HG02870 (cell line): ENCODE data around the gene MAP7.
"Not testable (repeated sequence)": the region's sequence is repeated elsewhere in the genome, so short reads cannot be mapped to it uniquely, and the experiment has no call there.

Source experiments
- ATAC-seq: cut with Tn5 transposase; IDR thresholded peaks from one replicate; pipeline ENCODE4 v1.9.1; 2021; ENCODE audit warnings: mild to moderate bottlenecking, moderate library complexity; ENCODE audit not compliant: unreplicated experiment

The MAP7 gene

DNA sequence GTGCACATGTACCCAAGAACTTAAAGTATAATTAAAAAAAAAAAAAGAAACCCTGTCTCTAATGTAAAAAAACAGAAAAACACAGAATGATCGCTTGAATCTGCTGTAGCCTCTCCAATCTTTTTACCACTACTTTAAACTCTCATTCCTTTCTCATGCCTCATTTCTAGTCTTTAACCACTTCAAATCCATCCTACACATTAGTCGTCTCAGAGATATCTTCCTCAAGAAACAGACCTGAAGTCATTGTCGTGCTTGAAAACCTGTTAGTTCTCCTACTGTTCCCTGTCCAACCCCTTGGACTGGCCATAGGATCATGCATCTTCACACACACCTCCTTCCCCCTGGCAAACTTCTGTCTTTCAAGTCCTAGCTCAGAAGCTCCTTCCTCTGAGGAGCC is 148.5 kb downstream of the MAP7 start:
- ATAC-seq = no peak

DNA sequence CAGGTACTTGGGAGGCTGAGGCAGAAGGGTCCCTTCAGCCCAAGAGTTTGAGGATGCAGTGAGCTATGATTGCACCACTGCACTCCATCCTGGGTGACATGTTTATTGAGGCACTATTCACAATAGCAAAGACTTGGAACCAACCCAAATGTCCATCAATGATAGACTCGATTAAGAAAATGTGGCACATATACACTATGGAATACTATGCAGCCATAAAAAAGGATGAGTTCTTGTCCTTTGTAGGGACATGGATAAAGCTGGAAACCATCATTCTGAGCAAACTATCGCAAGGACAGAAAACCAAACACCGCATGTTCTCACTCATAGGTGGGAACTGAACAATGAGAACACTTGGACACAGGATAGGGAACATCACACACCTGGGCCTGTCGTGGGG is 149.0 kb downstream of the MAP7 start:
- ATAC-seq = not testable (repeated sequence)

- ATAC-seq = no peak
Observed at GRCh38 chr6:136398453-136398852, 151.8 kb downstream of the MAP7 start.

DNA sequence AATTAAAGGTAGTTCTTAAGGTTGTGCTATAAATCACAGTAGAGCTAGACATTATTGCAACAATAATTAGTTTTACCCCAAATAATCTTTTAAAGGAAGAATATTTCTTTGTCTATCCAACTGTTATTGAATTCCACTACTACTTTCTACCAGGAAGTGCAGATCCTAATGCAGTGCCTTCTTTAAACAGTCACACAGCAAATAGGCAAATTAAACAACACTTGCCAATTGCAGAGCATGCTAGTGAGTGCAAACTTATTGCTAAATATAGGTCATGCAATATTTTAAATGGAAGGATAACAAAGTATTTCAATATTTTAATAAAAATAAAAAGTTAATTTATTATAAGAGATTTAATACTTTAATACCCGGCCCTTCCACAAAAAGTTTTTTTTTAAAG is 153.3 kb downstream of the MAP7 start:
- ATAC-seq = no peak

GRCh38 chr6:136390959-136391358 is 159.3 kb downstream of the MAP7 start:
- ATAC-seq = not testable (repeated sequence)

GRCh38 chr6:136387316-136387715 is 162.9 kb downstream of the MAP7 start:
- no peak for ATAC-seq

DNA sequence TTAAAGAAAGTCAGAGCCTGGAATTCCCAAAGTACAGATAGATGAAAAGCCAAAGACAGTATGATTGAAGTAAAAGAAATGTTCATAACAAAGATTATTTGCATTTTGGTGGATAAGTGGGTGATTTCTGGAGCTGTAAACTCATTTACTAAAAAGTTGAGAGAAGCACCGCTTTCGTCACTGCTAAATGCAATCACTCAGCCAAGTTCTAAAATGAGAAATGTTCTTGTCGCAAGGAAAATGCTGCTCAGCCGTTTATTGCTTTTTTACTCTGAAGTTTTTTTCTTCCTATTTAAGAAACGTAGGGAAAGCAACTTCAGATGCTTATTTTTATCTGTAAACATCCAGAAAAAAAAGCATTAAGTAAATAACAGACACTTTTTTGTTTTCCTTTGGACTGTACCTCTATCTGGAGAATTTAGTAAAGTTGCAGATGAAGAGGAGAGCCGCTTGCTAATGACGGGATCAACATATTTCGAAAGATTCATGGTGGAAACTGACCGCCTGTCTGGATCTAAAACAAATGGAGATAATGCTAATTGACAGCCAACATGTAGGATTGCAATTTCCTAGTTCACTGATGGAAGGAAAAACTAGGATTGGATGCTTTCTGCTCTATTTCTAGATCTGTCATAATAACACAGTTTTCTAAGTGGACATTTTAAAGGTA is 166.8 kb downstream of the MAP7 start:
- ATAC-seq = no peak

GRCh38 chr6:136382676-136383252 is 167.5 kb downstream of the MAP7 start:
- ATAC-seq = no peak

- ATAC-seq = no peak
Observed at GRCh38 chr6:136378888-136379287, 171.3 kb downstream of the MAP7 start.

DNA sequence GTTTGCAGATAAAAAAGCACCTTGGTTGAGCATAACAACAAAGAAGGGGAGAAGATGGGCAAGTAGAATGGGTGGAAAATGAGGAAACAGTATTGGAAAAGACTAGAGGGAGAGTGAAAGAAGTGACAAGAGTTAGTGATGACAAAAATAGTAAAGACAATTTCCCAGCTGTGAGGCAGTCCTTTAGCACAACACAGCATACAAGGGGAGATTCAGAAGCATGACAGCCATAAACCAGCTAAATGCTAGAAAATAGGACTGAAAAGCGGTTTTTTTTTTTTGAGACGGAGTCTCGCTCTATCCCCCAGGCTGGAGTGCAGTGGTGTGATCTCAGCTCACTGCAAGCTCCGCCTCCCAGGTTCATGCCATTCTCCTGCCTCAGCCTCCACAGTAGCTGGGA is 174.4 kb downstream of the MAP7 start:
- not testable (repeated sequence) for ATAC-seq

GRCh38 chr6:136371959-136372358 is 178.3 kb downstream of the MAP7 start:
- ATAC-seq = no peak

DNA sequence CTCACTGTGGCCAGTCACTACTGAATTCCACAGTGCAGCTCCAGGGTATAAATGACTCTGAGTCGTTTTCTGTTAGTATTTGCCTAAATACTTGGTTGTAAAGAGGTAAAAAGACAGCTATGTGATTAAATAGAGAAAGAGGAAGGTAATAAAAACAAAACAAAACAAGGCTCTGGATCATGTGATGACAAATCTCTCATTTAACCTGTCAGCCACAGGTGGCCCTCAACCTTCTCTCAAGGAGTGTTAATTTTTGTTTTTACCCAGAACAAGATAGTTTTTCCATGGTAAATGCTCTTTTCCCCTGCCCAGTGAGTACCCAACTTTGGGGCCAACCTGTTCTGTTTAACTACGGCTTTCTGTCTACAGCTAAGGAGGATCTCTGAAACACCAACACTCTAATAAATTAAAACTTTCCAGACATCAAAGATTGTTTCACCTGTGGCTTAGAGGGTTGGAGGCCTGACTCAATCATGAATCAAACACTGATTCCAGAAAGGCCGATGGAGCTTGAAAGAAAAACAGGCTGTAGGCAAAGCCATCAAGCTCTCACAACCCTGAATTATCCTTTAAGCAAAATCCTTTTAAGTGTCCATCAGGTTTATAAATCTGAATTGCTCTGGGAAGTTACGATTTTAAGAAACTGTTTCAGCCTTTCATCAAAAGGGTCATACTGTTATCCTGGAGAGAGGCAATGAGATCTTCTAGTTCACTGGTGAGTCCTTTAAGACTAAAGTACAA is 179.1 kb downstream of the MAP7 start:
- no peak for ATAC-seq

GRCh38 chr6:136365776-136366354 is 184.4 kb downstream of the MAP7 start:
- no peak for ATAC-seq

DNA sequence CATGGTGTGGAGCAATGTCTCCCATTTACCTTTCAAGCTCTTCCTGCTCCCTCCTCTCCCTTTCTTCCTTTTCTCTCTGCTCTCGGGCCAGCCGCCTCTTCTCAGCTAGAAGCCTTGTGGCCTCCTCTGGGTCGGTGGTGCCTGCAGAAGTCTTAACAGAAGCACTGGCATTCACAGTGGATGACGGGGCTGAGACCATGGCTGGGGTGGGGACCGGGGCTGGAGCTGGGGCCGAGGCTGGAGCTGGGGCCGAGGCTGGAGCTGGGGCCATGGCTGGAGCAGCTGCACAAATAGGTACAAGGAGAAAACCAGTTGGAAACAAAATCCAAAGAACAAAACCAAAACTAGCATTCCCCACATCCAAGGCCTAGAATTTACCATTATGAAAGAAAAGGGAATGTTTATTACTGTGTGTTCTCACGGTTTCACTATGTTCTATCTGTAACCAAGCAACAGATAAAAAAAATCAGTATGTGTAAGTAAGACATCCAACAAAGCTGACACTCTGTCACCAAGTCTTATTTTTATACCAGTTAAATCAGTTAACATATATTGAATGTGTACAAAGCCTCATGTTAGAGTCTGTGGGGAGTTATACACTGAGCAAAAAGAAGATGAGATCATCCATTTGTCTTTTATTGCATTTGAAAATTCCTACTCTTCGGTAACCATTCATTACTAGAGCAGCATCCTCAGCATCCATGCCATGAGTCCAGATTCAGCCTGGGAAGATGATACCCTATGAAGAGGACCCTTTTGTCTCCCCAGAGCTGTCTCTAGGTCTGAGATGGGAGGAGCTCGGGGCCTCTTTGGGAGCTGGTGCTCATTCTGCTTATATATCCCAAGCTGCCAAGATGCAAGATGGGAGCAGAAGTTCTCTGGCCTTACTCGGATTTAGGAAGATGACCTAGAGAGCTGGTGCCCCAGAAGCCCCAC is 187.5 kb downstream of the MAP7 start:
- no peak for ATAC-seq

GRCh38 chr6:136361787-136362186 is 188.4 kb downstream of the MAP7 start:
- no peak for ATAC-seq

GRCh38 chr6:136360783-136361182 is 189.4 kb downstream of the MAP7 start:
- ATAC-seq = no peak

GRCh38 chr6:136359851-136360250 is 190.4 kb downstream of the MAP7 start:
- ATAC-seq = no peak

GRCh38 chr6:136351518-136352110 is 198.6 kb downstream of the MAP7 start:
- ATAC-seq = no peak

- ATAC-seq = no peak
Observed at GRCh38 chr6:136350914-136351313, 199.3 kb downstream of the MAP7 start.

- ATAC-seq = no peak
Observed at GRCh38 chr6:136347847-136348246, 202.4 kb downstream of the MAP7 start.
